GM19351 (cell line): Measurements from ENCODE around the gene SLC7A10.
A peak's percentile ranks its signal among the peaks of the same experiment; 100 is the strongest.
"Not testable (repeated sequence)": the region's sequence is repeated elsewhere in the genome, so short reads cannot be mapped to it uniquely, and the experiment has no call there.

Source experiments
- ATAC-seq: cut with Tn5 transposase; IDR thresholded peaks from one replicate; pipeline ENCODE4 v1.9.1; 2021; ENCODE audit warnings: mild to moderate bottlenecking, moderate library complexity; ENCODE audit not compliant: unreplicated experiment

SLC7A10 gene

DNA sequence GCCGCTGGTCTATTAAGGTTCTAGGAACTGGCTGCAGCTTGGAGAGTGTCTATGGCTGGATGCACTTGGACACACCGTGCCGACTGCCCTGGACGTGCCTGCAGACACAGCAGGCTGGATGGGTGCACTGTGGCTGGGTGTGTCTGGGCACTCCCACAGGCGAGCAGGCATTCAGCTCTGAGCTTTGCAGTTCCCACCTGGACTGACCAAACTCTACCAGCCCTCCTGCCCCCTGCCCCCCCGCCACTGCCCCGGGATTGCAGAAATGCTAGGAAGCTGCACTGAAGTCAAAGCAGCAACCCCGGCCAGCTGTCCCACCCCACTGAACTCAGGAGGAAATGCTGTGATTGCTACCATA, 38.5 kb downstream of the SLC7A10 start:
- ATAC-seq = no peak

DNA sequence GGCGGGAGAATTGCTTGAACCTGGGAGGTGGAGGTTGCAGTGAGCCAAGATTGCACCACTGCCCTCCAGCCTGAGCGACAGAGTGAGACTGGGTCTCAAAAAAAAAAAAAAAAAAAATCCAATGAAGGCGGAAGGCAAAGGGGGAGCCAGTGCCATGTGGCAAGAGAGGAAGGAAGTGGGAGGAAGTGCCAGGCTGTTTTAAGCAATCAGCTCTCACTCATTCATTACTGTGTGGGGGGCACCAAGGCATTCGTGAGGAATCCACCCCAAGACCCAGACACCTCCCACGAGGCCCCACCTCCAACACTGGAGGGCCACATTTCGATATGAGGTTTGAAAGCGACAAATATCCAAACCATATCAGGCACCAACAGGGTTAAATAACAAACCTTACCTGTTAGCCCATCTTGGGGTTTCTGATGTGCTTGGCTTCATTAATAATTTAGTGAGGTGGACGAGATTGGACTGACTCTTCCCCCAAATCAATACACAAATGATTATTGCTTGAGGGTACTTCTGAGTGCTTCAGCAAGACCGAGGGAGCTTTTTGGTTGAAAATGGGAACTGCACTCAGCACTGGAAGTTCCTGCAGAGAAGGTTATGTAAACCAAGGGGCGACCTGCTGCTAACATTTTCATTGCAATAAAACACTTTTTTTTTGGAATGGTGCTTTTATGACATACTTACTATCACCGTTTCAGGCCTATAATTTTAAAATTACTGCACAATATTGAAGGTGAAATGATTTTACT, 39.0 kb downstream of the SLC7A10 start:
- no peak for ATAC-seq

DNA sequence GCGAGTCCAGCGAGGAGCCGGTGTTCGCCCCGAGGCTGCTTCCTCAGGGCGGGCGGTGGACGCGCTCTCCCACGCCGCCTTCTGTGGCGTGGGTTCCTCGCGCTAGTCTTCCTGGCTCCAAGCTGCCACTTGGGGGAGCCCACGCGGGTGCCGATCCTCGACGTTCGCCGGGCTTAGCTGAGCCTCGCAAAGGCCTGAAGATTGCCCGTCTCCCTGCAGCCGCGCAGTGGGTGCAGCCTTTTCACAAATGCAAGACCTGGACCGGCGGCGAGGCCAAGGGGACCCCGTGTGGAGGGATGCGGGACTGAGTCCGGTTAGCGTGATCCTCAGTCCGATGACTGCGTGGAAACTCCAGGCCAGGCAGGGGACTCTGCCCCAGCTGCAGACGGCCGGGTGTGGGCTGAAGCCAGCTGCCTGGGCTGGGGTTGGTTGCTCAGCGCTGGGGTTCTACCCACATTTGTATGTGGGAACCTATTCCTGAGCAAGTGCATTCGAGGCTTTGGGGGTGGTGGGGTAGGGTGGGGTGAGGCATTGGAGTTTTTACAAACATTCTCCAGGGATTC, 48.2 kb downstream of the SLC7A10 start:
- ATAC-seq = peak; percentile 20

DNA sequence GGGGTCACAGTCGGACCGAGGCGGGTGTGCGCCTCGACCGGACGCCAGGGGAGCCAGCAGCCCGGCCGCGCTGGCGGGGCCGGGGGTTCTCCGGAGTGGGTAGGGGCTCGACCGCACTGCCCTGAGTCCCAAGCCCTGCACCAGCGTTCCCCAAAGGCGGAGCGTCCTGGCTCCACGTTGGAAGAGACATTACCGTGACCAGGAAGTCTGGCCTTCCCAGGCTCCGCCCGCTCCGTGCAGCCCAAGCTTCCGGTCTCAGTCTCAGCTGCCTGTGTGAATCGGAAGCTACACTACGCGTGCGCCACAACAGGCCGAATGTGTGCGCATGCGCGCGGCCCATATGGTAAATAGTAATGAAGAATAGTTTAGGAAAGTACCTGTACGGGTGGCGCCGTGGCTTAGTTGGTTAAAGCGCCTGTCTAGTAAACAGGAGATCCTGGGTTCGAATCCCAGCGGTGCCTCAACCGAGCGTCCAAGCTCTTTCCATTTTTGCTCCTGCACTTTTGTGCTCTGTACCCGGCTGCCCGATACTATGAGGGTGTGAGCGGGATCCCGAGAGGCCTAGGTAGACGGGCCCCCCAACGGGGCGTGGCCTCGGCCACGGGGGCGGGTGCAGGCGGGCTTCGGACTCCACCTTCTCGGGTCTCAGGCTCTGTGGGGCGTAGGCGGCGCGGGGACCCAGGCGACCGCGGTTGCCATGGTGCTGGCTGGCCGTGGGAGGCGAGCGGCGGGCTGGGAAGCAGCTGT, 48.8 kb downstream of the SLC7A10 start:
- peak; percentile 85 for ATAC-seq

DNA sequence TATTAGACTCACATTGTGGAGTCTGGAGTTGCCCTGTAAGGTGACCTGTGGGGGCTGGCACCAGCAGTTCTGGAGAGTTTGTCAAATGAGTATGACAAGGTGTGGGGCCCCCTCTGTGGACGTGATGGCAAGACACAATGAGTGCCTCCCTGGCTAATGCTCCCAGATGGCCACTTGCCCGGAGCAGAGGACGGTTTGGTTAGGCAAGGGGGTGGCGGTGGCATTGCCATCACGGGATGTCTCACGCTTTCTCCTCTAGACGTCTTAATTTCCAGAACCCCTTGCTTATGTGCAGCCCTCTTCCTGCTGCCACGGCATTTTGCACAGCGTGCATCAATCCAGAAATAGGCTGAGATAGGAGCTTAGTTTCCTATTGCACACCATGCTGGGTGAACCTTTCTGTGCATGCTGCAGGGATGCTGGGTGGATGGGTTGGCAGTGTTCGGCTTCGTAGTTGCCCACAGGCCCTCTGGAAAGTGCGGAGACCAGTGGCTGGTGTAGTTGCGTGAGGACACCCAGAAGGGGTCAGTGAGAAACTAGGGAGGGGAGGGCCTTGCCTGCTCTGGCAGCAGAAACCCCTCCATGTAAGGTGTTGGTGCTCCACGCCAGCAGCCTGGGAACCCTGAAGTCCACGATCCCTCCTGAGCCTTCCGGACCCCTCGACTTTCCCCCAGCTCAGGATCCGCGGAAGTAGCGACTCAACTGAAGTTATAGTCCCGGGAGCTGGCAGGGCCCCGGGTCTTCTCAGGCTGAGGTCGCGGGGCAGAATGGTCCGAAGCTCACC, 49.6 kb downstream of the SLC7A10 start:
- peak; percentile 1 for ATAC-seq

DNA sequence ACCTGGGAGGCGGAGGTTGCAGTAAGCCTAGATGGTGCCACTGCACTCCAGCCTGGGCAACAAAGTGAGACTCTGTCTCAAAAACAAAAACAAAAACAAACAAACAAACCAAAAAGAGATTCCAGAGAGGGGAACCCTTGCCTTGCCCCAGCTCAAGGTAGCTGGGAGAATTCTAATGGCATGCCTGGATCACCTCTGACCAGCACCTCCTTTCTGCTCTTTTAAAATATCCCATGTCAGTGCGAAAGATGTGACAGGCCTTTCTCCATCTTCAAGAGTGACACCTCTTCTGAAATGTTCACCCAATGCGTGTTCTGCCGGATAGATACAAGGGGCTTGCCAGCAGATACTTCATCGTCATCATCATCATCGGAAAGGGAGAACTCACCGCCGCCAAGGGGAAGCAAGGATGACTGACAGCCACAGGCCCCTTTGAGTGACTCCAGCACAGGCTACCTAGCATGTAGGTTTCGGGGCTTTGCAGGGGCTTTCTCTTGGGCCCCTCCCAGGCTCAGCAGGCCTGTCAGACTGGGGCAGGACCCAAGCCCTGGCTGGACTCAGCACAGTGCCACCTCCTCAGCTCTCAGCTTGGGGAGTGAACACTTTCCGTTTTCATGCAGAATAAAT, 50.4 kb downstream of the SLC7A10 start:
- ATAC-seq = no peak

DNA sequence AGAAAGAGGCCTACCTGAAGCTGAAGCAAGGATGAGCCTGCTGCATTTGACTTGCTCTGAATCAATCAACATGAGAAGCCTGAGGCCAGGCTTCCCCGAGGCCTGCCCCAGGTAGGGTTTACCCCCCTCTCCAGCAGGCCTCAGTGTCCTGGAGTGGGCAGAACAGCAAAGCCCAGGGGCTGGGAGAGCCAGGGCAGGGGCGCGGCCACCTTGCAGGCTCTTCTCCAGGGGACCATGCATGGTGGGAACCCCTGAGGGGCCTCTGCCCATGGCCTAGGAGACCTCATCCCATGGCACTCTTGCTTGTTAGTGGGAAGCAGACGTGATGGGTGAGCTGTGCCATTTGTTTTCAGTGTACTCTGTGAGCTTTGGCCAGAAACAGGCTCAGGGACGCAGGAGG, 51.5 kb downstream of the SLC7A10 start:
- no peak for ATAC-seq

DNA sequence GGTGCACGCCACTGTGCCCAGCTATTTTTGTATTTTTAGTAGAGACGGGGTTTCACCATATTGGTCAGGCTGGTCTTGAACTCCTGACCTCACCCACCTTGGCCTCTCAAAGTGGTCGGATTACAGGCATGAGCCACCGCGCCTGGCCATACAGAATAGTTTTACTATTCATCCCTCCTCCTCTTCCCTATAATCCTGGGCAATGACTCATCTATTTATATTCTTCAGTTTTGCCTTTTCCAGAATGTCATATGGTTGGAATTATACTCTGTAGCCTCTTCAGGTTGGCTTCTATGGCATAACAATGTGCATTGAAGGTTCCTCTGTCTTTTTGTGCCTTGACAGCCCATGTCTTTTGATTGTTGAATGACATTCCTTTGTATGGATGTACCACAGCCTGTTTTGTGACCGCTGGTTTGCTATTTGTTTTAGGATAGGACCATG, 53.7 kb downstream of the SLC7A10 start:
- no peak for ATAC-seq

DNA sequence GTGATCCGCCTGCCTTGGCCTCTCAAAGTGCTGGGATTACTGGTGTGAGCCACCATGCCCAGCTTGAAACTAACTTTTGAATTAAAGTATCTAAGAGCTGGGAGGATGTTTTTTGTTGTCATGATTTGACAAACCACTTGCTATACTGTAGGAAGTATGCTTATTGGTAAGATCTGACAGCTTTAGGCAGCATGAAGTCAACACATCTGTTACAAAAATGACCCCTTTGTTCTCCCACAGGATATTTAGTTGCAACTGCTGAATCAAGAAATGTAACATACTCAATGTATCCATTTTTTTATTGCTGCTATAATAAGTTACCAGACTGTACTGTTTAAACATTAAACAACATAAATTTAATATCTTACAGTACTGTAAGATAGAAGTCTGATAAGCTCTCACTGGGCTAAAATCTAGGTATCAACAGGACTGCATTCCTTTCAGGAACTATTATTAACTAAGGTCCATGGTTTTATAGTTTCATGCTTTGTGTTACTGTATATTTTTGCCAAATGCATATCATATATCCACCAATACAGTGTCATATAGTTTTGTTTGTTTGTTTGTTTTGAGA, 54.3 kb downstream of the SLC7A10 start:
- no peak for ATAC-seq

DNA sequence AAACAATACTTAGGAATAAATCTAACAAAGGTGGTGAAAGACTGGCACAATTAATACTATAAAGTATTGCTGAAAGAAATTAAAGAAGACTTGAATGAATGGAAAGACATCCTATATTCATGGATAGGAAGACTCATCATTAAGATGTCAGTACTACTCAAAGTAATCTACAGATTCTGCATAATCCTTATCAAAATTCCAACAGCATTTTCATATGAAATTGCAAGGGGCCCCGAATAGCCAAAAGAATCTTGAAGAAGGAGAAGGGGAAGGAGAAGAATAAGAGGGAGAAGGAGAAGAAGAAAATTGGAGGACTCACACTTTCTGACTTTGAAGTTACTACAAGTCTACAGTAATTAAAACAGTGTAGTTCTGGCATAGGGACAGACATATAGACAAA, 57.1 kb downstream of the SLC7A10 start:
- no peak for ATAC-seq

DNA sequence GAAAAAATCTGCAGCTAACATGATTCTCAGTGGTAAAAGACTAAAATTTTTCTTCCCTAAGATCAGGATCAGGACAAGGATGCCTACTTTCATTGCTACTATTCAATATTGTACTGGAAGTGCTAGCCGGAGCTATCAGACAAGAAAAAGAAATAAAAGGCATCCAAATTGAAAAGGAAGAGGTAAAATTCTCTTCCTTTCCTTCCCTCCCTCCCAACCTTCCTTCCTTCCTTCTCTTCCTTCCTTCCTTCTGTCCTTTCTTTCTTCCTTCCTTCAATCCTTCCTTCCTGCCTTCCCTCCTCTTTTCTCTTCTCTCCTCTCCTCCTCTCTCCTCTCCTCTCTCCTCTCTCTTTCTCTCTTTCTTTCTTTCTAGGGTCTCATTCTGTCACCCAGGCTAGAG, 58.2 kb downstream of the SLC7A10 start:
- ATAC-seq = no peak

DNA sequence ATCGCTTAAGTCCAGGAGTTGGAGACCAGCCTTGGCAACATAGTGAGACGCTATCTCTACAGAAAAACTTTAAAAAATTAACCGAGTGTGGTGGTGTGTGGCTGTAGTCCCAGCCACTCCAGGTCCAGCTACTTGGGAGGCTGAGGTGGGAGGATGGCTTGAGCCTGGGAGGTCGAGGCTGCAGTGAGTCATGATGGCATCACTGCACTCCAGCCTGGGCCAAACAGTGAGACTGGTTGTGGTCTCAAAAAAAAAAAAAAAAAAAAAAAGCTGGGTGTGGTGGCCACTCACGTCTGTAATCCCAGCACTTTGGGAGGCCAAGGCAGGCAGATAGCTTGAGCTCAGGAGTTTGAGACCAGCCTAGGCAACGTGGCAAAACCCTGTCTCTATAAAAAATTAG, 59.6 kb downstream of the SLC7A10 start:
- not testable (repeated sequence) for ATAC-seq

DNA sequence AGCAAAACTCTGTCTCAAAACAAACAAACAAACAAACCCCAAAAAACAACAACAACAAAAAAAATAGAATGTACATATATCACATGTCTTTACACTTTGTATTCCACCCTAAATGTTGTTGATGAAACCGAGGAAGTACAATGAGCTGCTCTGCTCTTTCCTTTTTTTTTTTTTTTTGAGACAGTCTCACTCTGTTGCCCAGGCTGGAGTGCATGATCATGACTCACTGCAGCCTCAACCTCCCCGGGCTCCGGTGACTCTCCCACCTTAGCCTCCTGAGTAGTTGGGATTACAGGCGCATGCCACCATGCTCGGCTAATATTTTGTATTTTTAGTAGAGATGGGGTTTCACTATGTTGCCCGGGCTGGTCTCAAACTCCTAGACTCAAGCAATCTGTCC, 62.2 kb downstream of the SLC7A10 start:
- no peak for ATAC-seq

DNA sequence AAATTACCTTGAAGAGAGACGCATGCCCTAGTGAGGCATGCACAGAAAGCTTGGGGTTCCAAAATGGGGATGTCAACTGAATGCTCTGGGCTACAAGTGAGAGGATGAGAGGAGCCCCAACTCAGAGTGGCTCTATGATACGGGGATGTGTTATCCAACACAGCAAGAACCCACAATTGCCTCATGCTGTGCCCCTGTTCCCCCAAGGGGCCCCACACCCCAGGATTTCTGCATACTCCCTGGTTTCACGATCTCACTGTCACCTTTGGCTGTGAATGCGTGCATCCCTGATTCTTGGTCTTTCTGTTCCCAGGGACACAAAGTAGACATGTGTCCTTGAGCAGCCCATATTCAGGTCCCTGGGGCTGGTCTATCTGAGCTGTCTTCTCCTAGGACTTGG, 64.4 kb downstream of the SLC7A10 start:
- no peak for ATAC-seq

DNA sequence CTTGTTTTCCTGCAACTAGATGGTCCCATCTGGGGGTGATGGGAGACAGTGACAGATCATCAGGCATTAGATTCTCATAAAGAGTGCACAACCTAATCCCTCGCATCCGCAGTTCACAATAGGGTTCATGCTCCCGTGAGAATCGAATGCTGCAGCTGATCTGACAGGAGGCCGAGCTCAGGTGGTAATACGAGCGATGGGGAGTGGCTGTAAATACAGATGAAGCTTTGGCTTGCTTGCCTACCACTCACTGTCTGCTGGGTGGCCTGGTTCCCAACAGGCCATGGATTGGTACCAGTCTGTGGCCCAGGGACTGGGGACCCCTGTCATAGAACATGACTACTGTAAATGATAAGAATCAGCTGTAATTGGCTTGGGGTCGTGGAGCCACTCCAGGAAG, 65.8 kb downstream of the SLC7A10 start:
- ATAC-seq = no peak

DNA sequence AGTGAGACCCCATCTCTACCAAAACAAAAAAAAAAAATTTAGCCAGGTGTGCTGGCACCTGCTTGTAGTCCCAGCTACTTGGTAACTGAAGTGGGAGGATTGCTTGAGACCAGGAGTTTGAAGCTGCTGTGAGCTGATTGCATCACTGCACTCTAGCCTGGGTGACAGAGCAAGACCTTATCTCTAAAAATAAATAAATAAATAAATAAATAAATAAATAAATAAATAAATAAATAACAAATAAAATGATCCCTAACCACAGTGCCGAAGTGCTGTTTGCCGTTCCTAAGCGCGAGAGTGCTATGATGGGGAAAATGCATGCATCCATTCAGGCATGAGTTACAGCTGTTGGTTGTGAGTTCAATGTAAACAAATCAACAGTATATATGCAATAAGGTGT, 66.5 kb downstream of the SLC7A10 start:
- no peak for ATAC-seq
